Stimulated activated CD8-positive, alpha-beta memory T cell treated with anti-CD3 and anti-CD28 coated beads, Interleukin-7, amount 100 ng/mL, for 24 hours (primary cell): Measurements from ENCODE around the gene NPL.

Experiments used
- DNase-seq: peaks from one replicate; pipeline ENCODE4 v3.0.0-alpha.2; 2020; ENCODE audit warnings: low read depth

Gene NPL

DNA sequence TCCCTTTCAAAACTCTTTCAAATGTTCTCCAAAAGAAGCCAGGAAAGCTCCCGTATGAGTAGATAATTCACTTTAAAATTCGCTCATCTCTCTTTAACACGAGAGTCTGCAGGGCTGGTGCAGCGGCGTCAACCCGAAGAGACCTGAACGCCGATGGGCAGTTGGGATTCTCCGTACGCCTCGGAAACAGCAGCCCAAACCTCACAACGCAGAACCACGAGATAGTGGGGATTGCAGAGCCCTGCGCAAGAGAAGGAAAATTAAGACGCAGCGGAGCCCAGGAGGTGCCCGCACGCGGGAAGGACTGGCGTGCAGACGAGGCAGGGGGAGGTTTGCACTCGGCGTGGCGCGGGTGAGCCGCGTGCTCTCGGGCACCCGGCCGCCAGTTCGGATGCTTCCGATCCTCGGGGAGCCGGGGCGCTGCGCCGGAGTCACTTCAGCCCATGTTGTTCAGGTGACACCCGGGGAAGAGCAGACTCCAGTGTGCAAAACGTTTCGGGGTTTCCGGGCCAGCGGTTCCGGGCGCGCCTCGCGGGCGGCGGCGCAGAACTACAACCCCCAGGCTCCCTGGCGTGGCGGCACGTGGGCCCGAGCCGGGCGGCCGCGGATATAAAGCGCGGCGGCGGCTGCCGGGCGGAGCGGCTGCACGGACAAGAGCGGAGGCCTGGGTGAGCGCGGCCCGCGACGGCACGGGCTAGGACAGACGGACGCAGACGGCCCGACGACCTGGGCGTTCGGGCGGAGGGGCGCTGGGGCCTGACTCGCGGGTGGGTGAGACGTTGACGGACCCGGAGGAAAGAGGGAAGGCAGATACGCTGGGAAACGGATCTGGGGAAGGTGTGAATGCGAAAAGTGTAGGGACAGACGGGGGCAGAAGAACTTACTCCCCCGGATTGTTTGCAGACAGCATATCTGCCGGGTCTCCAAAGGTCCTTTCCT lies at the start of gene NPL:
Gene NPL (plus strand): TSS at position 636 of the 939 bp plus-strand sequence. CDS start 4,599 bp downstream, outside the sequence.
- DNase-seq: peak; percentile 59

DNA sequence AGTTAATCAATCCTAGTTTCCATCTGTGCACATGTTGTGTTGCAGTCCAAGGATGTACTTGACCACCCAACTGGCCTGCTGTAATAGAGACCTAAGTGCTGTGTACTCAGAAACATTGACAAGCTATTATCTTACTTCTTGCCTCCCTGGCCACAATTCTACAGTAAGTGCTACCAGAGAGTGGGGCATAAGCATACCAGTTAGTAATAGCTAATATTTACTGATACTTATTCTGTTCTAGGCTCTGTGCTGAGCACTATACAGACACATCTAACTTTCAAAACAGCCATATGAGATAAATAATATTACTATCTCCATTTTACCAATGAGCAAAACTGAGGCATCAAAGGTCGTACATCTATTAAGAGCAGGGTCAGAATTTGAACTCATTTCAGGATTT lies 49.5 kb upstream of the NPL start:
- DNase-seq: no peak

- DNase-seq: no peak
Observed at GRCh38 chr1:182742780-182743179, 46.8 kb upstream of the NPL start.

- no peak for DNase-seq
Observed at GRCh38 chr1:182752077-182752988, 37.2 kb upstream of the NPL start.

DNA sequence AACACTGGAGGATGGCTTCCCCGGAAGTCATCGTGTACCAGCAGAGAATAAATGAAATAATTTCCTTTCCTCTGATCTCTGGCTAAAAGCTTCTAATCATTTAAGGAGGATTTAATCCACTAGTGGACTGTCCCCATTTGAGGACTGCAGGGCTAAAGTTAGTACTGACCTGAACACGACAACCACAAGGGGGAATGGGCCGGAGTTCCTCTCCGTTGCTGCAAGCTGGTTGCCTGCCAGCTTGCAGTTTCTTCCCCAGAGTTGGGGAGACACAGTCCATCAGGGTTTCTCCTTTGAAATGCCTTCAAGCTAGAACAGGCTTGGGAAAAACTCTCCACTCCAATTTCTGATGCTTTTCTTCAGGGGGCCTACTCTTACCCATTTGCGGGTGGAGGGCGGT lies 35.5 kb upstream of the NPL start:
- no peak for DNase-seq

DNA sequence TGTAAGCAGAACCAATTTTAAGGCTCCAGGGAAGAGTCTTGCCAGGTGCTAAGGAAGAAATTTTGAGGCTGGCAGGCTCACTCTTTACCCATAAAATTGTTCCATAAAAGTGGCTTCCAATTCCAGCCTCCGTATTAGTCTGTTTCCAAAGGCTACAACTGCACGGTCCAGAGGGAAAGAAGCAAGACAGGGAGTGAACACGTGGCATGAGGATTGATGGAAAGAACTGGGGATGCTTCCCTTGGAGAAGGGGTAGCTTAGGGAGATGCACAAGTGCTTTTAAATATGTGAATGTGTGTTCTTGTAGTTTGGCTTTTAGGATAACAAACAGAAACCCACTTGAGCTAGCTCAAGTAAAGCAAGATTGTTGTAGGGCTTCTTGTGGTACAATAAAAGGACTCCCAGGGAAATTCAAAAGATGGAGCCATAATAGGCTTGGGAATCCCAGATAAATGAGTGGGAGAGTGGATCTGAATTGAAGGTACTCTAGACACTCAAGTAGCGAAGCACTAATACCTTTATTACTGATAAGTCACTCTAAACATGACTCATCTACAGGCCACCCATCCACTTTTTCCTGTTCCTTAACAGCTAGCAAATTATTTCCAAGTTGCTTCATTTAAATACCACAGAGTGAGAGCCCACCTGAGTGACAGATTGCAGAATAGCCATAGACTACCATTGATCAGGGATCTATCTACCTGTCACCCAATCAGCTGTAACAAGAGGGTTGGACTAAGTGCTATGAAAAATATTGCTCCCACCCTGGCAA lies 34.8 kb upstream of the NPL start:
- DNase-seq: no peak

GRCh38 chr1:182755632-182756031 lies 33.9 kb upstream of the NPL start:
- no peak for DNase-seq

GRCh38 chr1:182756423-182756822 lies 33.1 kb upstream of the NPL start:
- no peak for DNase-seq

DNA sequence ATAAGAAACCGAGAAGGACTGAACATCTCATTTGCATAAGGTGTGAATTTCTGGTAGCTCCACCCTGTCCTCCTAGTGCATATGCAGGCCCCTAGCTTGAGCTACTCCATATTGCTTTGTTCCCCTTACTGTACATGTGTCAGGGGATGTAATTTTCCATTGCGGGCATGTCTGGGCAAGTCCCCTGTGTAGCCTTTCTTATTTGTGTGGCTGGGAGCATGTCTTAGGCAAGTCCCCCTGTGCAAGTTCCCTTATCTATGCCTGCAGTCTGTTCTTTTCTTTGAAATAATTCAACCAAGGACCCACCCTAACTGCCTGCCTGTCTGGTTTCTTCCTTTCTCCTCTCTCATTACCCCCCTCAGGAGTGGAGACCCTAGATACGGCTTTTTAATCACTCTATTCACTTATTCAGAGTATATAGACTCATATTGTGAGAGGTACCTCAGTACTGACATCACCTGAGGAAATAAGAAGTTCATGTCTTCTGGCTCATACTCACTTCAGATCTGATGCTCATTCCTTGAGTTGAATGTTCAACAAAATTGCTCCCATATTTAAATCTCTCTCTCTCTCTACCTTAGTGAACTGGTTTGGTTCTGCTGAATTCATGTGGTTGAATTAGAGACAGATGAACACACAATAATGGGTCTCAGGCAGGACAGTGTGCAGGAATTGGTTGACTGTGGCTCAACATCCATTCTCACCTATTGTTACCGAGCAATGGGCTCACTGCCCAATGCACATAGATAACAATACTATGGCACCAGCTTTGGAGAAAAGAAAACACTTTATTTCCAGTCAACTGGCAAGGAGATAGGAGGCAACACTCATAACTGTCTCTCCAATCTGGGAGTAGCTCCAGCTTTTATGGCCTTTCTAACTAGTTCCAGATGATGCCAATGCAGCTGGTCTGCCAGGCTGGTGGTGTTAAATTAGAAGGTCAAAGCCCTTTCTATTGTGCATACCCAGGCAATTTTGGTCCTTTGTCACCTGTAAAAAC lies 27.9 kb upstream of the NPL start:
- no peak for DNase-seq

GRCh38 chr1:182762536-182762935 lies 27.0 kb upstream of the NPL start:
- DNase-seq: no peak

- DNase-seq: no peak
Observed at GRCh38 chr1:182764029-182764727, 25.4 kb upstream of the NPL start.

DNA sequence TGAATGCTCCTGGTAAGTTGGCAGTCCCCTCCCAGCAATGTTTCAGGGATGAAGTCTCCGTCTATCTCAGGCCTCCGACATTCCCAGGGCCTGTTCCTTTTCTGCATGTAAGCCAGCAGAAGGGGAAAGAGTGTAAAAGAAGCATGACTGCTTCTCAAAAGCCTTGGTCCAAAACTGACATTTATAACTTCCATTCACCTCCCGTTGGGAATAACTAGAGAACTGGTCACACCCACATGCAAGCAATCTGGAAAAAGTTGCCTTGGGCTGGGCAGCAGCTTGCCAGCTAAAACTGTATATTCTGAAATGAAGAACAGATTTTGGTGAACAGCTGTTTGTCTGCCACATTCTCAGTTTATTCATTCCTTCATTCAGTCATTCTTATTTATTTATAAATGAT lies 24.2 kb upstream of the NPL start:
- no peak for DNase-seq

- DNase-seq: no peak
Observed at GRCh38 chr1:182766050-182766449, 23.5 kb upstream of the NPL start.

GRCh38 chr1:182766881-182767645 lies 22.5 kb upstream of the NPL start:
- no peak for DNase-seq

DNA sequence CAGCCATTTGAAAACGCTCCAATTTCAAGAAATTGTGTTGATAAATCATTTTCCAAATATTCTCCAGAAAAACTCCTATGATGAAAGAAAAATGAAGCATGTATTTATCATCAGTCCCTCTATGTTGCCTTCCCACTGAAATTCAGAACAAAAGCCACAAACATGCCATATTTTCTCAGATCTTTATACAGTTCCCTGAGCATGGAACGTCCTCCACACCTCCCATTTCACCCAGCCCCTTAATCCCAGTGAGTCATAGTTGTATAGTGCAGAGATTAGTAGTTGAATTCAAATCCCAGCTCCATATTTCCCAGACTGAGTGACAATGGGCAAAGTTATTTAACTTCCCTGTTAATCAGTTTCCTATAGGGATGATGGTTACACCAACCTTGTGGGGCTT lies 20.6 kb upstream of the NPL start:
- DNase-seq: no peak

- DNase-seq: no peak
Observed at GRCh38 chr1:182770232-182770631, 19.3 kb upstream of the NPL start.

- no peak for DNase-seq
Observed at GRCh38 chr1:182771187-182771984, 18.2 kb upstream of the NPL start.

DNA sequence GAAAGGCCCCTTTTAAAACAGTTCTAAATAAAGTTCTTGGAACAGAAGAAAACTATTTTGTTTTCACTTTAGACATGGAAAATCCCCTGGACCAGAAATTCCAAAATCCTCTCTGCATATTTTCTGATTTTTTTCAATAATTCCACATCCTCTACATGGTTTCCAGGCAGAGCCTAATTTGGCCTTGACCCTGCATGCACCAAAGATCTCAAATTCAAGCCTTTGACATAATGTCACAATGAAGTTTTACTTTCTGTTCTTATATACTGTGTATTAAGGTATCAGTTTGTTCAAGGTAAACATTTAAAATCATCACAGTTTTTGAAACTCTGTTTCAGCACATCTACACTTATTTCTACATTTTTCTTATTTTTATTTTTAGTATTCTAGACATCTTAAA lies 12.2 kb upstream of the NPL start:
- DNase-seq: no peak

GRCh38 chr1:182778862-182779261 lies 10.7 kb upstream of the NPL start:
- DNase-seq: no peak
